NCI-H1694 (cell line): ENCODE results near the gene RNF40.
"Not testable (repeated sequence)": the region's sequence is repeated elsewhere in the genome, so short reads cannot be mapped to it uniquely, and the experiment has no call there.

Experiments
- DNase-seq: peaks from one replicate; lab custom pipeline; 2025; lab: John Stamatoyannopoulos, UW

Gene RNF40

GRCh38 chr16:30782486-30783279 is 20.6 kb downstream of the RNF40 start:
- DNase-seq: no peak

DNA sequence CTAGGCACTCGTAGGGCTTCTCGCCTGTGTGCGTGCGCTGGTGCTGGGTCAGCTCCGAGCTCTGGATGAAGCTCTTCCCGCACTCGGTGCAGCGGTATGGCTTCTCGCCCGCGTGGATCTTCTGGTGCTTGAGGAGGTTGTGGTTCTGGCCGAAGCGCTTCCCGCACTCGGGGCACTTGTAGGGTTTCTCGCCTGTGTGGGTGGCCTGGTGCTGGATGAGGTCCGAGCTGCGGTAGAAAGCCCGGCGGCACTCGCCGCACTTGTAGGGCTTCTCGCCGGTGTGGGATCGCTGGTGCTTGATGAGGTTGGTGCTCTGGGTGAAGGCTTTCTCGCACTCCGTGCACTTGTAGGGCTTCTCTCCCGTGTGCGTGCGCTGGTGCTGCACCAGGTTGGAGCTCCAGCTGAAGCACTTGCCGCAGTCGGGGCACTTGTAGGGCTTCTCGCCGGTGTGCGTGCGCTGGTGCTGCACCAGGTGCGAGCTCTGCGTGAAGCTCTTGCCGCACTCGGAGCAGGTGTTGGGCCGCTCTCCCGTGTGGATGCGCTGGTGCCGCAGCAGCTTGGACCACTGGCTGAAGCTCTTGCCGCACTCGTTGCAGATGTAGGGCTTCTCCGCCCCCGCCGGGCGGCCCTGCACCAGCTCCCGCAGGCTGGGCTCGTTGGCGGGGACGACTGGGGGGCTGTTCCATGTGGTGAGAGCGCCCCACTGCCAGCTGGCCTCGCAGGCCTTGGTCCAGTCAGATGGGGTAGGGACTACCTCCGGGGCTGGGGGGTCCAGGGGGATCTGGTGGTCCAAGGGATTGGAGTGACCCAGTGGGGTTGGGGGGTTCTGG is 21.4 kb downstream of the RNF40 start:
- DNase-seq: no peak

DNA sequence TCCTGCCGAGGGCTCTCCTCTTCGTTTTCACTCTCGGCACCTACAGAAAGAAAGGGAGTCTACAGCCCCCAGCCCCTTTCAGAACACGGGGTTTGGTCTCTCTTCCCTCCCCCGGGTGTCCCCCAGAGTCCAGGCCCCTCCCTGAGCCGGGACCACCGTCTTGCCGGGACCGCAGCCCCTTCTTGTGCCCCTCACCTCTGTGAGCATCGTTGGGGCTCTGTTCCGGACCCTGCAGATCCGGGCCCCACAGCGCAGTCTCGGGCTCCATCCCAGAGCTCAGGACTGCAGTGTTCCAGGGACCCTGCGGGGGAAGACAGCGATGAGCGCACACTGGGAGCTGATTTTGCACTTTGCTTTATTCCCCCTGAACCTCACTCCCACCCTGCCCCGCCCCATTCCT is 22.1 kb downstream of the RNF40 start:
- DNase-seq: no peak

GRCh38 chr16:30785126-30786106 is 23.3 kb downstream of the RNF40 start:
- no peak for DNase-seq

DNA sequence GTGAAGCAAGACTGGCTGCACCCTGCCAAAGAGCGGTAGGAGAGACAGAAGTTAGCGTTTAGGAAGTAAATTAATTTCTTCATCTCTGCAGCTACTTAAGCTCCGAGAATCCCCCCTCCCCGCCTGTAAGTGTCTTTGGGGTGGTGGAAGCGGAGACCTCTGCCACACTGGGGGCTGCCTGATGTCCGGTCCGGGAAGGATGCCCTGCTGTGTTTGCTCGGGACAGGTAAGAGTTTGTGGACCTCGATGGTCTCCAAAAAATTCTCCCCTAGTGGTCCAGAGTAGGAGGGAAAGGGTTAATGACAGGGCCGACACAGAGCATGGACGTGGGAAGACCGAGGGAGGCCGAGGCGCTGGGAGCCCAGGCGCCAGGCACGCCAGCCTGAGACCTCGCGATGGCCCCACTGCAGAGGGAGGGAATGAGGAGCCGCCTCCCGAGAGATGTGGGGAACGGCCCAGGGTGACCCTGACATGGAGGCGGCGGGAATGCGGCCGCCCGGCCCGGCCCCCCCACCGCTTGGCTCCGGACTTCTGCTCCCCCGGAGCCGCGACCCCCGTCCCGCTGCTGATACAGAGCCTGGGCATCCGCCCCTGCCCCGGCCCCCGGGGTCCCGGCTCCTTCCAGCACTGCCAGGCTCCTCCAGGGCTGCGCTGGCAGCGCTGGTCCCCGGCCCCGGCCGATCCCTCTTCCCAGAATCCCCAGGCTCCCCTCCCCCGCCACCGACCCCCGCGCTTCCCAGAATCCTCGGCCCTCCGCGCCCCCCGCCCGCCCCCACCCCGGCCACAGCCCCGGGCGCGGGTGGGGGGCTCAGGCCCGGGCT is 24.2 kb downstream of the RNF40 start:
- no peak for DNase-seq

DNA sequence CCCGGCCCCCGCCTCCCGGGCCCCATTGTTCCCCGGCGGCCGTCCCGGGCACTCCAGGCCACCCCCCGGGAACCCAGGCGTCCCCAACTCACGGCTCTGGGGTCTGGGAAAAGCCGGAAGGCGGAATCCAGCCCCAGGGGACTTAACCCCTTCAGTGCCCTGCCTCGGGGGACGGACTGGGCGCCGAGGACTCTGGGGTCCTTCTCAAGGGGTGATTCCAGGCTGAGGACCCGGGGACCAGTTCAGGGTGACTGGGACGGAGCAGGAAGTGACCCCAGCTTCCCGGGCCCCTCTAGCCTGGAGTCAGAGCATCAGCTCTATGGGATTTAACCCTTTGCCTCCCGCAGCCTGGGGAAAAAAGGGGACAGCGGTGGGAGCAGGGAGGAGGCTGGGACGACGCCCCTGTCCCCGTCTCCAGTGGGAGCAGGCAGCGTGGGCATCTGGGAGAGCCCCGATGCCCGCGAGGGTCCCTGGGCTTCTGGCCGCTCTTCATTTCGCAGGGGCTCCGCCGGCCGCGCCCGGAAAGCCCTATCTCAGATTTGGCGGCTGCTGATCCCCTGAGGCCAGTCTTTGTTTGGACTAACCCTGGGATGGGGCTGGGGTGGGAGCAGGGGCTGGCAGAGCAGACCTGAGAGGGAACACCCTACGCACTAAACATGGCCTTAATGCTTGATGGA is 25.0 kb downstream of the RNF40 start, which contains the start of gene ZNF629:
Gene ZNF629 (minus strand): TSS at position 270 of the 677 bp plus-strand sequence. CDS start 2,723 bp downstream, outside the sequence.
- DNase-seq: no peak

- DNase-seq: no peak
Measured at GRCh38 chr16:30787613-30788378, 25.7 kb downstream of the RNF40 start.

GRCh38 chr16:30793508-30794069 is 31.5 kb downstream of the RNF40 start:
- DNase-seq: no peak

- DNase-seq: no peak
Measured at GRCh38 chr16:30794634-30795033, 32.5 kb downstream of the RNF40 start.

GRCh38 chr16:30797670-30798309 is 35.7 kb downstream of the RNF40 start:
- DNase-seq: no peak

- no peak for DNase-seq
Measured at GRCh38 chr16:30802936-30803335, 40.8 kb downstream of the RNF40 start.

DNA sequence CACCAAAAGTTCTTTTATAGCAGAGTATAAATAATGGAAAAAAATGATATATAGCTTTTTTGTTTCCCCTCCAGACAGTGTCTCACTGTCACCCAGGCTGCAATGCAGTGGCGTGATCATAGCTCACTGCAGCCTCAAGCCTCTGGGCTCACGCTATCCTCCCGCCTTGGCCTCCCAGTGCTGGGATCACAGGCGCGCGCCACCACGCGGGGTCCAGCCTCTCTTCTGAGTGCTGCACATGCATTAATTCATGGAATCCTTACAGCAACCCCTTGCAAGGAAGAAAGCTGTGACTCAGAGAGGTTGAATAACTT is 42.9 kb downstream of the RNF40 start:
- no peak for DNase-seq

GRCh38 chr16:30805370-30806169 is 43.4 kb downstream of the RNF40 start:
- peak; percentile 6 for DNase-seq

GRCh38 chr16:30808146-30808545 is 46.0 kb downstream of the RNF40 start:
- DNase-seq: no peak

DNA sequence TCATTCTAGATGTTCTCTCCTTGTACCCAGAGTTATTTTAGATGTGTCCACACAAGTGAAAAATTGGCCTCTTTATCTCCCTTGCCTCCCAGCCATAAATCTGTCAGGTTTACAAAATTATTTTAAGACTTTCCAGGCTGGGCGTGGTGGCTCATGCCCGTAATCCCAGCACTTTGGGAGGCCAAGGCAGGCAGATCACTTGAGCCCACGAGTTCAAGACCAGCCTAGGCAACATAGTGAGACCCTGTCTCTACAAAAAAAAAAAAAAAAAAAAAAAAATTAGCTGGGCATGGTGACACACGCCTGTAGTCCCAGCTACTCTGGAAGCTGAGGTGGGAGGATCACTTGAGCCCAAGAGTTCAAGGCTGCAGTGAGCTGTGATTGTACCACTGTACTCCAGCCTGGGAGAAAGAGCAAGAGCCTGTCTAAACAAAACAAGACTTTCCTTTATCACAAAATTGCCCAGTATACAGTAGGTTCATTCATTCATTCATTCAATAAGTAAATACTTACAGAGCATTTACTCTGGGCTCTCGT is 46.8 kb downstream of the RNF40 start:
- not testable (repeated sequence) for DNase-seq

- DNase-seq: not testable (repeated sequence)
Measured at GRCh38 chr16:30809675-30810074, 47.6 kb downstream of the RNF40 start.

DNA sequence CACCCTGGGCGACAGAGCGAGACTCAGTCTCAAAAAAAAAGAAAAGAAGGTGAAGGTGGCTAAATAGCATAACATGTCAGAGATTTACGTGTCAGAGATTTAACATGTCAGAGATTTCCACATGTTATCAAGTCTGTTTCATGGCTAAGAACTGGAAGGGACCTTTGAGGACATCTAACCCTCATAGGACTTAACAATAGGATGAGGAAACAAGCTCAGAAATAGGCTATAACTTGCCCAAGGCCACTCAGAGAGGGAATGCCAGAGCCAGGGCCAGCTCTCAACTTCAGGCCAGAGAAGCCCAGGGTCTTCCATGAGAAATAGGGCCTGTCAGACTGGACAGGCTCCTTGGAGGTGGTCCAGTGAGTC is 51.7 kb downstream of the RNF40 start:
- DNase-seq: no peak

DNA sequence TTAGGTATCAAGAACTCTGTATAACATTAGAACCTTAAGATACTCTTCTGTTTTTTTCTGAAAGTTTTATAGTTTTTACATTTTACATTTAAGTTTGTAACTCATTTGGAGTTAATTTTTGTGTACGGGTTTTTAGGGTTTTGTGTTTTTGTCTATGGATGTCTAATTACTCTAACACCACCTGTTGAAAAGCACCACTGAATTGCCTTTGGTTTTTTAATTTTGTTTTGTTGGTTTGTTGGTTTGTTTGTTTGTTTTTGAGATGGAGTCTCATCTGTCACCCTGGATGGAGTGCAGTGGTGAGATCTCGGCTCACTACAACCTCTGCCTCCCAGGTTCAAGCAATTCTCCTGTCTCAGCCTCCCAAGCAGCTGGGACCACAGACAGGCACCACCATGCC is 54.6 kb downstream of the RNF40 start:
- no peak for DNase-seq
